A375 (cell line): ENCODE data around the gene FCGR2B. TPM values are rescaled to one million over a fixed set of nuclear protein-coding genes. Genes with fewer than 3 reads are reported as not detected.

Experiments used
- small RNA-seq: library from RNA; depleted of rRNA; stranded (forward); fragments of <200 nt; gene quantifications from one replicate; pipeline ENCODE3, GENCODE V24; 2014
- total RNA-seq: library from RNA; depleted of rRNA; stranded (reverse); fragments of >200 nt; shearing (Covaris generic); gene quantifications from 2 replicates; pipeline ENCODE4 v1.2.3, GENCODE V29; 2014; rRNA removed

FCGR2B gene
- total RNA-seq, result 0.48 TPM in 1 of 2 replicates, not detected in the other

GRCh38 chr1:161662684-161663339 is at the start of gene FCGR2B:
Gene FCGR2B (plus strand): TSS chr1:161663143. CDS start chr1:161663242, 99 bp downstream.

GRCh38 chr1:161631076-161631475 is 31.9 kb upstream of the FCGR2B start, which contains the start of gene FCGR3B:
Gene FCGR3B (minus strand): TSS chr1:161631176. CDS start chr1:161631094, 82 bp downstream.

GRCh38 chr1:161706482-161707347 is 43.8 kb downstream of the FCGR2B start, which contains the start of gene FCRLA:
Gene FCRLA (plus strand): TSS chr1:161707229. CDS start chr1:161707265, 36 bp downstream.

GRCh38 chr1:161720956-161721737 is 58.2 kb downstream of the FCGR2B start, which contains the start of gene FCRLB:
Gene FCRLB (plus strand): TSS chr1:161721544. CDS start chr1:161722673, 1,129 bp downstream.

Small RNA genes lying within 50 kb of the gene (small RNA-seq; reads per million reads assigned to genes)
- gene RF00019, result not detected

Other genes with a start within 250 kb of the FCGR2B start
- gene FCGR2A, start 157.7 kb upstream of the FCGR2B start, total RNA-seq, result 10.4 and 12.8 TPM in 2 replicates
- 0.94 and 2.6 TPM in 2 replicates for gene HSPA6, start 138.6 kb upstream of the FCGR2B start, total RNA-seq
- not detected in 2 replicates for gene FCGR3A, start 113.3 kb upstream of the FCGR2B start, total RNA-seq
- gene FCGR3B, start 32.0 kb upstream of the FCGR2B start, total RNA-seq, result not detected in 2 replicates
- 16.9 and 20.8 TPM in 2 replicates for gene FCRLA, start 44.1 kb downstream of the FCGR2B start, total RNA-seq
- gene FCRLB, start 58.4 kb downstream of the FCGR2B start, total RNA-seq, result 8.3 and 8.6 TPM in 2 replicates
- 125 and 139 TPM in 2 replicates for gene DUSP12, start 86.6 kb downstream of the FCGR2B start, total RNA-seq
- 23.5 and 25.0 TPM in 2 replicates for gene ATF6, start 103.2 kb downstream of the FCGR2B start, total RNA-seq